GM18519 (cell line): Measurements from ENCODE around the gene SPON2.
"Not testable (repeated sequence)": the region's sequence is repeated elsewhere in the genome, so short reads cannot be mapped to it uniquely, and the experiment has no call there.

Experiments used
- ATAC-seq: cut with Tn5 transposase; IDR thresholded peaks from one replicate; pipeline ENCODE4 v1.9.1; 2021; ENCODE audit warnings: mild to moderate bottlenecking, moderate library complexity; ENCODE audit not compliant: unreplicated experiment, low FRiP score

The SPON2 gene

GRCh38 chr4:1154126-1154522, 18.3 kb downstream of the SPON2 start:
- no peak for ATAC-seq

- ATAC-seq = no peak
Observed at GRCh38 chr4:1153567-1154090, 18.8 kb downstream of the SPON2 start.

GRCh38 chr4:1152290-1152689, 20.1 kb downstream of the SPON2 start:
- no peak for ATAC-seq

GRCh38 chr4:1151541-1151940, 20.8 kb downstream of the SPON2 start:
- ATAC-seq = no peak

- ATAC-seq = no peak
Observed at GRCh38 chr4:1150875-1151274, 21.5 kb downstream of the SPON2 start.

GRCh38 chr4:1139860-1140259, 32.5 kb downstream of the SPON2 start:
- ATAC-seq = no peak

GRCh38 chr4:1137850-1138249, 34.5 kb downstream of the SPON2 start:
- no peak for ATAC-seq

GRCh38 chr4:1137063-1137776, 35.2 kb downstream of the SPON2 start:
- ATAC-seq = no peak

- no peak for ATAC-seq
Observed at GRCh38 chr4:1136048-1136447, 36.3 kb downstream of the SPON2 start.

- no peak for ATAC-seq
Observed at GRCh38 chr4:1133033-1133432, 39.4 kb downstream of the SPON2 start.

- ATAC-seq = no peak
Observed at GRCh38 chr4:1130316-1131186, 41.8 kb downstream of the SPON2 start.

GRCh38 chr4:1126506-1126905, 45.9 kb downstream of the SPON2 start:
- ATAC-seq = no peak

- ATAC-seq = not testable (repeated sequence)
Observed at GRCh38 chr4:1125466-1125865, 46.9 kb downstream of the SPON2 start.

GRCh38 chr4:1124818-1125217, 47.6 kb downstream of the SPON2 start:
- ATAC-seq = no peak

- ATAC-seq = no peak
Observed at GRCh38 chr4:1122505-1122904, 49.9 kb downstream of the SPON2 start.
